Activated naive CD4-positive, alpha-beta T cell treated with anti-CD3 and anti-CD28 coated beads, Interleukin-2, amount 50 U/mL, for 72 hours (primary cell): ENCODE results near the gene ZNF462. TPM values are rescaled to one million over a fixed set of nuclear protein-coding genes. Genes with fewer than 3 reads are reported as not detected.
"Not testable (repeated sequence)": the region's sequence is repeated elsewhere in the genome, so short reads cannot be mapped to it uniquely, and the experiment has no call there.

Experiments
- ATAC-seq, 2 donors: fragments of 150-1000 bp; cut with Tn5 transposase; 2 replicates each; pipeline ENCODE4 v1.10.0; 2021; ENCODE audit warnings: mild to moderate bottlenecking in 2 of 2, moderate library complexity in 2 of 2
- DNase-seq, 2 donors: peaks; one replicate each; pipeline ENCODE4 v3.0.0; 2021 to 2022; ENCODE audit warnings: low spot score in 2 of 2
- H3K27ac Mint-ChIP-seq, 2 donors: one replicate each; pipeline ENCODE4 v1.8.0; 2022; ENCODE audit warnings: mild to moderate bottlenecking in 2 of 2, mixed read lengths in 2 of 2
- H3K36me3 Mint-ChIP-seq, 2 donors: one replicate each; pipeline ENCODE4 v1.8.0; 2022; ENCODE audit warnings: mixed read lengths in 2 of 2
- H3K9me3 Mint-ChIP-seq, 2 donors: one replicate each; pipeline ENCODE4 v1.8.0; 2022; ENCODE audit warnings: mixed read lengths in 2 of 2
- total RNA-seq, 2 donors: library from RNA; stranded (reverse); gene quantifications; one replicate each; pipeline ENCODE4 v1.2.3, GENCODE V29; 2022

ZNF462 gene
- total RNA-seq, 2 donors from 2014 or later: 0.20 to 0.41 TPM

DNA sequence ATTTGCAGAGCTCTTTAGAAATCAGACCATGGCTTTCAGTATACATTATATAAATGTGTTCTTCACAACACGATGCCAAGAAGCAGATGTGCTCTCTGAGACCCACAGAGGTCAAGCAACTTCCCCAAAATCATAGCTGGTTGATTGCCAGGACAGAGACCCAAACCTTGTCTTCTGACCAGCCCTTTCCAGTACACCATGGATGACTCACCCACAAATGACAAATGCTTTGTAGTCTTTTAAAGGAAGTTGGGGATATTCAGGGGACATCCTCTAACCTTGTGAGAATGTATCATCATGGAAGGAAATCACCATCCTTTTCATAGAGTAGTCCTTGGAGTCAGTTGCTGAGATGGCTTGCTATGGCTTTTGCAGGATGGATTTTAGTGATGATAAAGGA lies 30.1 kb downstream of the ZNF462 start:
- H3K27ac Mint-ChIP-seq: no peak overlapping the region
- no peaks in the 10 kb centered on the region for H3K36me3 Mint-ChIP-seq
- peak in 1 of 2 donors; percentile 39 for ATAC-seq
- DNase-seq: no peak
- H3K9me3 Mint-ChIP-seq: peaks cover 7 to 10% of the 10 kb centered on the region in 2 donors

DNA sequence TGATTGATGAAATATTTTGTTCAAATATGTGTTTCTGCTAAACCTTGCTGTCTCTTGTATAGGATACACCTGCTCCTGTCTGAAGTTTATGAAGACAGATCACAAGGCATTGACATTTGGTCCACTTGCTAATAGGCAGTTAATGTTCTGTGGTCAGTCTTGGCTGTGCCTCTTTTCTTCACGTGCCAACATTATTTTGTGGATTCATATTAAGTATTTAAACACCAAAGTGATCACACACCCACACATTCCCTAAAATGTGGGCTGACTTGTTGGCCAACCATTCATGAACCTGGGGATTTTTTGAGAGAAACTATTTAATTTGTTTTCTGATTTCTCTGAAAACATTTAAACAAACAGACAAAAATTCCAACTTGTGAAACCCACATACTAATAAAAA lies 33.7 kb downstream of the ZNF462 start:
- no peak for DNase-seq
- ATAC-seq: no peak

DNA sequence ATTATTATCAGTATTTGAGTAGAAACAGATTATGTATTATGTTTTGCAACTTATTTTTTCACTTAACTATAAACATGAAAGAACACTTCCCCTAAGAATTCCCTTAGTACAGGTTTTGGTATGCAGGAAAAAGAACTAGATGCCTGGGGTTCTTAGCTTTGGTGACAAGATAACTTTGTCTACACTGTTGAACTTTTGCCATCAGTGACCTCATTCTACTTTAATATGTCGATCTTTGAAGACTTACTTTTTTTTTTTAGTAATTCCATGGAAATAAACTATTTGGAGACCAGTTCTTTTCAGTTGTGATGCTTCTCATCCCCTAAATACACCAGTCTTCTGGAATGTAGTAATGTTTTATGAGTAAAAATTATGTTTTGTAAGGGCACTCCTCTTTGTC lies 34.3 kb downstream of the ZNF462 start:
- ATAC-seq: no peak
- peaks cover 19 to 28% of the 10 kb centered on the region in 2 donors for H3K9me3 Mint-ChIP-seq
- no peak for DNase-seq

More for the DNA sequence above, 33.7 kb downstream of the ZNF462 start:
- Mint-ChIP-seq H3K9me3 (peaks cover 19 to 26% of the 10 kb centered on the region in 2 donors), H3K27ac (no peak overlapping the region), H3K36me3 (peaks cover 0 to 6% of the 10 kb centered on the region in 2 donors)

DNA sequence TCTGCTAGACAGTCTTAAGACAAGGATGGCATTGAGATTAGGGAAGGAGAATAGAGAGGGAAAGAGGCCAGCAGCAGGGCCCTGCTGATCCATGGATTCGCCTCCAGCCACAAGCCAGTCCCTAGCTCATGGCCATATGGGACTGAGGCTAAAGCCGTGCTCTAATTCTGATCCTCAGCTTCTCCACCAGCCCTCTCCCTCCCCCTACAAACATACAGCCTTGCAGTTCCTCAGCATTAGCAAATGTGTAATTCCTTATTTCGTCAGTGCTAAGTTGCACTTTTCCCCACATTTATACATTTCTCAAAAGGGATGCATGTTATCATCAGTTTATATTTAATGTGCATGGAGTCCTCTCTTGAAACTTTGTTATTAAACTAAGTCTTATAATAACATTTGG lies 34.8 kb downstream of the ZNF462 start:
- Mint-ChIP-seq H3K9me3 (peaks cover 23 to 34% of the 10 kb centered on the region in 2 donors), H3K27ac (no peak overlapping the region), H3K36me3 (peaks cover 0 to 10% of the 10 kb centered on the region in 2 donors)
- no peak for DNase-seq
- no peak for ATAC-seq

More for the DNA sequence above, 34.3 kb downstream of the ZNF462 start:
- H3K36me3 Mint-ChIP-seq: peaks cover 0 to 6% of the 10 kb centered on the region in 2 donors
- H3K27ac Mint-ChIP-seq: no peak overlapping the region

DNA sequence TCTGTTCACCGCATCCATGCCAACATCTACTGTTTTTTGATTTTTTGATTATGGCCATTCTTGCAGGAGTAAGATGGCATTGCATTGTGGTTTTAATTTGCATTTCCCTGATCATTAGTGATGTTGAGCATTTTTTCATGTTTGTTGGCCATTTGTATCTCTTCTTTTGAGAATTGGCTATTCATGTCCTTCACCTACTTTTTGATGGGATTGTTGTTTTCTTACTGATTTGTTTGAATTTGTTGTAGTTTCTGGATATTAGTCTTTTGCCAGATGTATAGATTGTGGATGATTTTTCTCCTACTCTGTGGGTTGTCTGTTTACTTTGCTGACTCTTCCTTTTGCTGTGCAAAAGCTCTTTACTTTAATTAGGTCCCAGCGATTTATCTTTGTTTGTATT lies 37.6 kb downstream of the ZNF462 start:
- ATAC-seq, DNase-seq, H3K27ac Mint-ChIP-seq: not testable (repeated sequence)
- peaks cover 45 to 52% of the 10 kb centered on the region in 2 donors for H3K9me3 Mint-ChIP-seq
- H3K36me3 Mint-ChIP-seq: peaks cover 0 to 30% of the 10 kb centered on the region in 2 donors

DNA sequence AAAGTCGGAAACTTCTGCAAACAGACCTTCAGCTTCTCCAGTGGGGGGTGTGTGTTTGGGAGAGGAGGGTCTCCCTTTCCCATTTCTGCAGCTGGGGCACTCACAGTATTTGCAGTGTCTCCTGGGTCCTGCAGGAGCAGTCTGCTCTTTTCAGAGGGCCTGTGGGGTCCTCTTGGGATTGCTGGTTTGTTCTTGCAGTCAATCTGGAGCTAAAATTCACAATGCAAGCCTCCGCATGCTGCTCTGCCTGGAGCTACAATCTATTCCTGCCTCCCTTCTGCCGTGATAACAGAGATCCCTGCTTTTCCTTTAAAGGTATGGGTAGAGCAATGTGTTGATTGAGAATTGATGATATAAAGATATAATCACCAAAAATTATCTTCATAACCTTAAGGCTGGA lies 43.2 kb downstream of the ZNF462 start:
- Mint-ChIP-seq H3K36me3 (peaks cover 4 to 24% of the 10 kb centered on the region in 2 donors), H3K27ac (no peak overlapping the region), H3K9me3 (peaks cover 32 to 36% of the 10 kb centered on the region in 2 donors)
- ATAC-seq (no peak), DNase-seq (no peak)

DNA sequence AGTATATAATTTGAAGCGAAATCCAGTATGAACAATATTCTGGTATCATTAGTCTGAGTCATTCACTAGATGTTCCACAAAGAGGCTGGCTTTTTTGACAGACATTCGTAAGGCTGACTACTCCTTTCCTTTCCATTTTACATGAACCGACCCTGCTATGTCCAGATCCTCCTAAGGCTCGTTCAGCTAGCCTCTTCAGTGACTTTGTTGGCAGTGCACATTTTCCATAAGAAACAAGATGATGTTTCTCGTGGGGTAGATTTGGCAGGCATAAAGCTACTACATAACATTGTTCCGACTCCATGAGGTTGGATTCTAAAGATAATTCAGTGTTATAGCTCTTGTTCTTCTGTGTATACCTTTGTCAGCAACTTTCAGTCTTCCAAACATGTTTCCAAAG lies 49.0 kb downstream of the ZNF462 start:
- ATAC-seq (no peak), DNase-seq (no peak)
- Mint-ChIP-seq H3K27ac (no peak overlapping the region), H3K36me3 (no peaks in the 10 kb centered on the region), H3K9me3 (peaks cover 0 to 3% of the 10 kb centered on the region in 2 donors)

DNA sequence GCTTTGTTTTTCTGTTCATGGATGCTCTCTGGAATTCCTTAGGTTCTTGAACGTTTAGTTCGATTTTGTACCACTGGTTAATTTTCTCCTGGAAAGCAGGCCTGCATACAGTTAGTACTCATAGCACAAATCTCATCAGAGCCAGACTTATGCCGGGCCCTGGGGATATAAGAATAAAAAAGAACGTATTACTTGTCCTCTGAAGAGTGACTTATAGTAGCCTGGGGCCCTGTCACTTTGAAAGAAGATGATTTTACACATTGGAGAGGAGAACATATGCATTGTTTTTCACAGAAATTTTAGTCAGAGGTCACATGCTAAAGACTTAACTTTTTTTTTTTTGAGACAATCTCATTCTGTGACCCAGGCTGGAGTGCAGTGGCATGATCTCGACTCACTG lies 50.3 kb downstream of the ZNF462 start:
- H3K9me3 Mint-ChIP-seq: no peaks in the 10 kb centered on the region
- DNase-seq (no peak), ATAC-seq (no peak)
- no peak overlapping the region for H3K27ac Mint-ChIP-seq
- H3K36me3 Mint-ChIP-seq: no peaks in the 10 kb centered on the region

DNA sequence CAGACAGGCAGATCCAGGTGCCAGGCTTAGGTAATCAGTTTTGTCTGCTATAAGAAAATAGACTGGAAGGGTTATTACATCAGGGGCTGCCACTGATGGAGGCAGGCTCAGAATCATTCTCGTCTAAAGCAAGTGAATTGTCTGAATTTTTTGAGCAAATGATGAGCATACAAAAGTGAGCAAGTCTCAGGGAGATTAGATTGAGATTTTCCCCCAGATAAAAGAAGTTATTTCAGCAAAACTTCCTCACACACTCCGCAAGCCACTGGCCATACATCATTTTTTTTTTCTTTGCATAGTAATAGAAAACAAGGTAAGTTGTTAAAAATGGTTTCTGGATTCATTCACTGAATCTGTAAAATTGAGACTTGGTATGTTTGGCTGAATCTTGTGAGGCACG lies 52.9 kb downstream of the ZNF462 start:
- H3K36me3 Mint-ChIP-seq: no peaks in the 10 kb centered on the region
- DNase-seq: no peak
- ATAC-seq: no peak
- peaks cover 4% of the 10 kb centered on the region in 2 donors for H3K9me3 Mint-ChIP-seq
- no peak overlapping the region for H3K27ac Mint-ChIP-seq

DNA sequence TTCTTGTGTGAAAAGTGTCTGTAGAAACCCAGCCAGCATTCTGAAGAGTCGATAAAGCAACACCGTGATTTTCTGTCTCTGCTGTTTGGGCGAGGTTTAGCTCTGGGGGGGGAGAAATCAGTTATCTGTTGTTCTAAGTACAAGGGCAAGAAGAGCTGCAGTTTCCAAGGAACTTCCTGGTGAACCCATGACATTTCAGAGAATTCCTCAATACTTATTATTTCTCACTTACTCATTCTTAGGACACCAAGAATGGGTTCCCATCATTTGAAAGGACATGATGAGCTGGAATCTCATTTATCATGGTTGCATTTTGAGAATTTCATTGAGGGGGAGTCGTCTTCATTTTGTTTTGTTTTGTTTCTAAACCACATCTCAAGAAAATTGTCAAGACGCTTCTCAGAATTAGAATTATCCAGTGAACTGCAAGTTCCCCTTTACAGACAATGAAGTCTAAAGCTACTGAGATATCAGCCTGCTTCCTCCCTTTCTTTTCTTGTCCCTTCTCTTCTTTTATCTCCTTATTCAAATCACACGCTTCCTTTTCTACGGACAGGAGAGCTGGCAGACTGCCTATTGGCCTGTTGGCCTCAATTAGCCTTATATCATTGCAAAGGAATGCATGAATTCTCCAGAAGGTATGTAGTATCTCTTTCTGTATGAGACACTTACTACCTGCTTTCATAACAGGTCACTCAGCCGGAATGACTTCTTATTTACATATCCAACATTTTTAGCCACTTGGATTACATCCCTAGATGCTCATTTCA lies 53.7 kb downstream of the ZNF462 start:
- peaks cover 4 to 9% of the 10 kb centered on the region in 2 donors for H3K9me3 Mint-ChIP-seq
- no peak for DNase-seq
- H3K27ac Mint-ChIP-seq: no peak overlapping the region
- no peaks in the 10 kb centered on the region for H3K36me3 Mint-ChIP-seq
- ATAC-seq: no peak

DNA sequence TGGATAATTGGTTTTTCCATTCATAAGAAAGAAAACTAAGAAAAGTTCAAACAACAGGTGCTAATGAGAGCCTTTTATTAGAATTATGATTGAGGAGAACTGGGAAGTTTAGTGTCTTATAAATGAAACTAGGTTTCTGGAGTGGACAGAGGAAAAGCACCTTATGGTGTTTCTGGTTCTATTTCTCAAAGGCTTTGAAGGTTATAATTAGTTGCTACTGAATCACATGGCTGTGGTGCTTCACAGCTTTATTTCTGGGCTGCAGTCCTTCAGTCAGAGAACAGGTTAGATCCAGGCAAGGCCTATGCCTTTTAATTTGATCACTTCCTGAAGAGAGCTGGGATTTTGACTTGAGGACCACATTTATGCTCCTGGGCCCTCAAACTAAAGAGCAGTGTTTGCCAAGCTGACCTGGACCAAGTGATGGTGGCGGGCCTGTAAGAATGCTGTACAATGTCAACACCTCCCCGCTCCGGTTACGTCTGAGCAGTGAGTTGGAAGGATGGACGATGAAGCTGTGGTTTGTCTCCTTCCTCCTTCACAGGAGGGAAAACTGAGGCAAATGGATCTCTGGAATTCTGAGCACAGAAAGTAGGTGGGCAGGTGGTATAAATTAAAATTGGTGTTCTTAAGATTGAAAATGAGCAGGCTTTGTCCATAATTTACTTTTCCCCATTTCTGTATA lies 56.0 kb downstream of the ZNF462 start:
- Mint-ChIP-seq H3K9me3 (peaks cover 11% of the 10 kb centered on the region in 2 donors), H3K36me3 (no peaks in the 10 kb centered on the region), H3K27ac (no peak overlapping the region)
- ATAC-seq (no peak), DNase-seq (no peak)

DNA sequence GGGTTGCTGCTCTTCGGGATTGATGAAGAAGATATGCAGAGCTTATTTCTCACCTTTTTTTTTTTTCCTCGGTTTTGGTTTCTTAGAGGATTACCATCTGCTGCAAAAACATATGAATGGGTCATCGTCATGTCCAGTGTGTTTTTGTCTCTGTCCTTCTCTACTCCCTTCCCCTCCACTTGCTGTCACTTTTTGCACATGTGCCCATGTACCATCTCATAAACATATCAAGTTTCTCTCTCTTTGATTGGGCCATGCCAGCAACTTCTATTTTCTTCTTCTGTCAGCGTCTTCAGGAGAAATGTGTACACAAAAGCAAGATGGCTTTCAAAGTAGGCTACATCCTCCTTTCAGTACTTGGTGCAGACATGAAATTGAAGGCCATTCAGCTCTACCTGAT lies 57.1 kb downstream of the ZNF462 start:
- Mint-ChIP-seq H3K36me3 (peaks cover 0 to 7% of the 10 kb centered on the region in 2 donors), H3K27ac (no peak overlapping the region), H3K9me3 (peaks cover 17% of the 10 kb centered on the region in 2 donors)
- no peak for ATAC-seq
- DNase-seq: no peak

DNA sequence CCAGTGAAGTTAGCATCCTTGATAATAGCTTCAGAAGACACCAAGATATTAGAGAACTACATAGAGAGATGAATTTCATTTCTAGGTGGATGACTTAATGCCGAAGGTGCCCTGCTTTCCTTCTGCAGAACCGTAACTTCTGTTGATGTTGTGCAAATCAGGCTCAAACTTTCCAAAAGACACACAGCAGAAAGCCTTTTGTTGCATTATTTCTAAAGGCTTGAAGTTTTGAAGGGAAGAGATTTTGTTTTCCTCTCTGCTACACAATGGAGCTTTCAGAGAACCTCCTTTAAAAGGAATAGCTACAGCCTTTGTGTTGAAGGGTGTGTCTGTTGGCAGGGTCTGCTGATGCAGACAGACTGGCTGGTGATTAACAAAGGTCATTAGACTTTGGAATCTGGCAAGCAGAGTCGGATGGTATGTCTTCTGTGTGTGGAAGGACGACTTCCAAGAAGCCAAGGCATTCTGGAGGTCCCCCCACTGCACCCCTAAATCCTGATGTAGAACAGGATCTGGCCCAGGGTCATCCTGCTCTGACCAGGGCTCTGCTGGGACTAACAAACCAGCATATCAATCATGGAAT lies 57.8 kb downstream of the ZNF462 start:
- peaks cover 0 to 10% of the 10 kb centered on the region in 2 donors for H3K36me3 Mint-ChIP-seq
- H3K27ac Mint-ChIP-seq: no peak overlapping the region
- DNase-seq (no peak), ATAC-seq (no peak)
- H3K9me3 Mint-ChIP-seq: peaks cover 19% of the 10 kb centered on the region in 2 donors

DNA sequence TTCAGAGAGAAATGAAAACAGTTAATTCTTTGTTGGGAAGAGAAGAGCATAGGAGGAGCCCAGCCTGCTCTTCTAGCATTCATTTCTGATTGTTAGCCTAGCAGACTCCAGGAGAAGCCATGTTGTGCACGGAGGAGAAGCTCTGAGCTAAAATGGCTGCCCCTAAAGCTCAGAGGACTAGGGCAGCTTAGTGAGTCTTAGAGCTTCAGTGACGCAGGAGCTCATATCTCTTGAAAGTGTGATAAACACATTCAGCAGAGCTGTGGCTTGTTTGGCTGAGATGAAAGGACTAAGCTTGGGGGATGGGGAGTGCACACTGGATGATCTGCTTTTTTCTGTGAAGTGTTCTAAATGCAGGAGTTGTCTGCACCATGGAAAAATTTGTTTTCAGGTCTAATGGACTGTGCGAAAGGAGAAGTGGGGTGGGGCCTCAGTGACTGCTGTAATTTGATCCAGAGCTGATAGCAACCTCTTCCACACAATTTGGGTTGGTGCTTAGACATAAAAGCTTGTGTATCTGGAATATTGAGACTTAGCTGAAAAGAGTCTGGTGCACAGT lies 58.5 kb downstream of the ZNF462 start:
- Mint-ChIP-seq H3K36me3 (peaks cover 0 to 12% of the 10 kb centered on the region in 2 donors), H3K9me3 (peaks cover 22 to 23% of the 10 kb centered on the region in 2 donors), H3K27ac (no peak overlapping the region)
- DNase-seq: no peak
- peak; percentile 46 to 62 for ATAC-seq

DNA sequence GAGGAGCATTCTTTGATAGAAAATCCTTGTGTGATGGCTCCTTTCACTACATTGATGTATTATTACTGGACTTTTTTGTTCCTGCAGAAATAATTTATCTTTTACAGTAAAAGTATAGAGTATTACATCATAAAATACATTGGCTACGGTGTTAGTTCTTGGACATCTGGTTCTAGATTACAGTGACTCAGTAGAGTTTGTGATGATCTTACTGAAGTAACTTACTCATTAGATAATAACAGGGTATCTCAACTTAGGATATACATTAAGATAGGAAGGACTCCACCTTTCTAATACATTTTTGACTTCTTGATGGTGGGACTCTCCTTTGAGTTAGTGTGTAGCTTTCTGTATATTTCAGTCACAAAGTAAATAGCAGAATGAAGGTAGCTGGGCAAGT lies 59.1 kb downstream of the ZNF462 start:
- DNase-seq (no peak), ATAC-seq (no peak)
- Mint-ChIP-seq H3K9me3 (peaks cover 22 to 25% of the 10 kb centered on the region in 2 donors), H3K36me3 (peaks cover 0 to 12% of the 10 kb centered on the region in 2 donors), H3K27ac (no peak overlapping the region)

DNA sequence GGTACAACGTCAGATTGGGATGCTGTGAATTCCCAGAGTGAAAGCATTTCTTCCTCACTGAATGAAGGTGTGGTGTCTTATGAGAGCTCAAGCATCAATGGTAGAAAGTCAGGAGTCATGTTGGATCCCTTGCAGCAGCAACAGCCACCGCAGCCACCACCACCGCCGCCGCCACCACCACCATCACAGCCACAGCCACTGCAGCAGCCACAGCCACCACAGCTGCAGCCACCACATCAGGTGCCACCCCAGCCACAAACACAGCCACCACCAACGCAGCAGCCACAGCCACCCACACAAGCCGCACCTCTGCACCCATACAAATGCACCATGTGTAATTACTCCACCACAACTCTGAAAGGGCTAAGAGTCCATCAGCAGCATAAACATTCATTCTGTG lies 62.4 kb downstream of the ZNF462 start:
- ATAC-seq: no peak
- peaks cover 0 to 12% of the 10 kb centered on the region in 2 donors for H3K36me3 Mint-ChIP-seq
- DNase-seq: no peak
- H3K9me3 Mint-ChIP-seq: peaks cover 18 to 25% of the 10 kb centered on the region in 2 donors
- H3K27ac Mint-ChIP-seq: no peak overlapping the region

DNA sequence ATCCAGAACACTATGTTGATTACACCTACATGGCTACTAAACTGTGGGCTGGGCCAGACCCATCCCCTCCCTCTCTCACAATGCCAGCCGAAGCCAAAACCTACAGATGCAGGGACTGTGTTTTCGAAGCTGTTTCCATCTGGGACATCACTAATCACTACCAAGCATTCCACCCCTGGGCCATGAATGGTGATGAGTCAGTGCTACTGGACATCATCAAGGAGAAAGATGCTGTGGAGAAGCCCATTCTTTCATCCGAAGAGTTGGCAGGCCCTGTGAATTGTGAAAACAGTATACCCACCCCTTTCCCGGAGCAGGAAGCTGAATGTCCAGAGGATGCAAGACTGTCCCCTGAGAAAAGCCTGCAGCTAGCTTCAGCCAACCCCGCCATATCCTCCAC lies 65.0 kb downstream of the ZNF462 start:
- no peak for ATAC-seq

More for the DNA sequence above, 65.0 kb downstream of the ZNF462 start:
- no peak for DNase-seq
- Mint-ChIP-seq H3K9me3 (peaks cover 23 to 28% of the 10 kb centered on the region in 2 donors), H3K36me3 (peaks cover 0 to 12% of the 10 kb centered on the region in 2 donors), H3K27ac (no peak overlapping the region)
